KG1 (cell line): Measurements from ENCODE around the gene NDC1.
"Not testable (repeated sequence)": the region's sequence is repeated elsewhere in the genome, so short reads cannot be mapped to it uniquely, and the experiment has no call there.

Experiments
- DNase-seq: peaks from one replicate; lab custom pipeline; 2025; lab: John Stamatoyannopoulos, UW

Gene NDC1, protein sequence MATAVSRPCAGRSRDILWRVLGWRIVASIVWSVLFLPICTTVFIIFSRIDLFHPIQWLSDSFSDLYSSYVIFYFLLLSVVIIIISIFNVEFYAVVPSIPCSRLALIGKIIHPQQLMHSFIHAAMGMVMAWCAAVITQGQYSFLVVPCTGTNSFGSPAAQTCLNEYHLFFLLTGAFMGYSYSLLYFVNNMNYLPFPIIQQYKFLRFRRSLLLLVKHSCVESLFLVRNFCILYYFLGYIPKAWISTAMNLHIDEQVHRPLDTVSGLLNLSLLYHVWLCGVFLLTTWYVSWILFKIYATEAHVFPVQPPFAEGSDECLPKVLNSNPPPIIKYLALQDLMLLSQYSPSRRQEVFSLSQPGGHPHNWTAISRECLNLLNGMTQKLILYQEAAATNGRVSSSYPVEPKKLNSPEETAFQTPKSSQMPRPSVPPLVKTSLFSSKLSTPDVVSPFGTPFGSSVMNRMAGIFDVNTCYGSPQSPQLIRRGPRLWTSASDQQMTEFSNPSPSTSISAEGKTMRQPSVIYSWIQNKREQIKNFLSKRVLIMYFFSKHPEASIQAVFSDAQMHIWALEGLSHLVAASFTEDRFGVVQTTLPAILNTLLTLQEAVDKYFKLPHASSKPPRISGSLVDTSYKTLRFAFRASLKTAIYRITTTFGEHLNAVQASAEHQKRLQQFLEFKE

DNA sequence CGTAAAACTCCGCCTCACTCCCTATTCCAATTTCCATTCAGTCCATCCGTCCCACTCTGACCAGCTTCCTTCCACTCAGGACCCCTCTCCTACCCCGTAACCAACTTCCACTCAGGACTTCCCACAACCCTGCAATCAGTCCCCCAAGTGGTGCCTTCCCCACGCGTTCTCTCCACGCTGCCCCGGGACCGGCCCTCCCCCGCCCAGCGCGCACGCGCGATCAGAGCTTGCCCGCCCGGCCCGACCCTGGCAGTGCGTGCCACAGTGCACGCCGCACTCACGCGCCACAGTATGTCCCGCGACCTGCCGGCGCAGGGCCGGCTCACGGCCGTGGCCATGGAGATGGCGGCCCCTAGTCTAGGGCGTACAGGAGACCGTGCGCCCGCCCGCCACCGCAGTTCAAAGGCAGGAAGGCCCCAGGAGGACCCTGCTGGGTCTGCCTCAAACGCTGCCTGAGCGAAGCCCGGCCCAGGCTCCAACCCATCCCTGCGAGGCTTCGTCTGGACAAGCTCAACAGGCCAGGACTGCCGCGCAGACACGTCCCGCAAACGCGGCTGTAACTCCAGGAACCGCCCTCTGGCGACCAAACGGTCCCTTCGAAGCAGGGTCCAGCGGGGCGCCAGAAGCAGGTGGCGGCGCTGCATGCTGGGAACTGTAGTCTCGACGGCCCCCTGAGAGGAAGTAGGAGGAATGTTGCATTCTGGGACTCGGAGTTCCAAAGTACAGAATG is at the start of gene NDC1:
Gene NDC1, minus strand, starts transcription at position 373 of the 730 bp plus-strand sequence. Its CDS starts 35 bp downstream, at position 338.
- DNase-seq = peak; percentile 91

DNA sequence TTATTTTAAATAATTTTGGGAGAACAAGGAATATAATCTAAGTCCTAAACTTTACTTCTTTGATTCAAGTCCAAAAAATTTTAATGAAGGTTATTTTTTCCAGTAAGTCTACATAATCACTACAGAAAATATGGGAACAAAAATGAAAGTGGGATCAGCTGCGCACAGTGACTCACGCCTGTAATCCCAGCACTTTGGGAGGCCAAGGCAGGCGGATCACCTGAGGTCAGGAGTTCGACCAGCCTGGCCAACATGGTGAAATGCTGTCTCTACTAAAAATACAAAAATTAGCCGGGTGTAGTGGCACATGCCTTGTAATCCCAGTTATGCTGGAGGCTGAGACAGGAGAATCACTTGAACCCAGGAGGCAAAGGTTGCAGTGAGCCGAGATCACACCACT is 45.5 kb upstream of the NDC1 start:
- DNase-seq = not testable (repeated sequence)

DNA sequence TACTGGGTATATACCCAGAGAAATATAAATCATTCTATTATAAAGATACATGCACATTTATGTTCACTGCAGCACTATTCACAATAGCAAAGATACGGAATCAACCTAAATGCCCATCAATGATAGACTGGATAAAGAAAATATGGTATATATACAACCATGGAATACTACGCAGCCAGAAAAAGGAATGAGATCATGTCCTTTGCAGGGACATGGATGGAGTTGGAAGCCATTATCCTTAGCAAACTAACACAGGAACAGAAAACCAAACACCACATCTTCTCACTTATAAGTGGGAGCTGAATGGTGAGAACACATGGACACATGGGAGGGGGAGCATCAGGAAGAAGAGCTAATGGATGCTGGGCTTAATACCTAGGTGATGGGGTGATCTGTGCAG is 43.8 kb upstream of the NDC1 start:
- not testable (repeated sequence) for DNase-seq

DNA sequence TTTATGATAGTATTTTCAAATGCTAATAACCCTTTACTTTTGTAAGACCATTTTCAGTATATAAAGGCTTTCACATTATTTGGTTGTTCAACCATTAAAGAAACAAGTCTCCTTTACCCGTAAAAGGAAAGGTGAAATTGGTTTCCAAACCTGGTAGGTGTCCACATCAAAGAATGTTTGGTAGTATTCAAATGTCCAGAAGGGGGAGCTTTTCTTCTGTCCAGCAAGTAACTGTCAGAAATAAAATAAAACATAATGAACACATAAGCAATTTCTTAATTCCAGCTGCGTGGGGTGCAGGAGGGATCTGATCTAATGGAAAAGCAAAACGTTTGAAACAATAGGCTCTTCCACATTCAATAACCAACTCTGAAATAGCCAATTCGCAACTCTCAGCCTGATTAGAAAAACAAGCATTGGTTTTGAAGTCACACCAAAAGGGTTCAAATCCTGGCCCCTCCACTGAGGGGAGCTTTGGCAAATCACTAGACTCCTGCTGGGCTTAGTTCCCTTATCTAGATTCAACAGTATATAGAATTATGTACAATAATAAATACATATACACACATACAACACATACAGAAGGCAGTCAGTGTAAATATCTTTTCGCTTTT is 40.5 kb upstream of the NDC1 start:
- no peak for DNase-seq

DNA sequence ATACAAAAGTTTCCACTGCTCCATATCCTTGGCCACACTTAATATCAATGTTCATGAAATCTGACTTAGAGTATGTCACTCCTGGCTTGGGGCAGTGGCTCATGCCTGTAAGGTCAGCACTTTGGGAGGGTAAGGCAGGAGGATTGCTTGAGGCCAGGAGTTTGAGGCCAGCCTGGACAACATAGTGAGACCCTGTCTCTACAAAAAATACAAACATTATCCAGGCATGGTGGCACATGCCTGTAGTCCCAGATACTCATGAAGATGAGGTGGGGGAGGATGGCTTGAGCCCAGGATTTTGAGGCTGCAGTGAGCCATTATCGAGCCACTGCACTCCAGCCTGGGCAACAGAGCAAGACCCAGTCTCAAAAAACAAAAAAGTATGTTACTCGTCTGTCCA is 37.1 kb upstream of the NDC1 start:
- not testable (repeated sequence) for DNase-seq

DNA sequence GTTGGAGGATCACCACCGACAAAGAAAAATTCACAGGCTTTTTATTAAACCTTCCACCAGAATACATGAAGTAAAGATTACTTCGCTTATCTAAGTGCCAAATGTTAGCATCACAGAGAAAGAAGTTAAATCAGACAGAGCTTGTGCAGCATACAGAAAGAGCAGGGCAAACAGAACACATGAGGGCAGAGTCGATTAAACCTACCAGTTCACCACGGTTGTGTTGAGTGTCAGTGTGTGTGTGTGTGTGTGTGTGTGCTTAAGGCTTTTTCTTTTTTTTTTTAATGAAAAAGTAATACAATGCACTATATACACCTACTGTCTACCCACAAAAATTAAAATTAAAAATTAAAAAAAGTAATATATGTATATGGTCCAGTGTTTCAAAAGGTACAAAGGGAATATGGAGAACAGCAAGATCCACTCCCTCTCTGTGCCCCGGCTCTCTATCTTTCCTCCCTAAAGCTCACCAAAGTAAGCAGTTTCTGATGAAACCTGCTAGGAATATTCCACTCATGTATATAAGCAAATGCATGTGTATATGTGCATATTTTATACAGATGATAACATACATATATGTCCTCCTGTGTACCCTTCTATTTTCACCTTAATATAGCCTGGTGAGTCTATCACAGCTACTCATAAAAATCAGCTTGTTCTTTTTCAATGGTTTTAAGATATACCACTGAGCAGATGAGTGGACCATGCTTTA is 33.8 kb upstream of the NDC1 start:
- no peak for DNase-seq

DNA sequence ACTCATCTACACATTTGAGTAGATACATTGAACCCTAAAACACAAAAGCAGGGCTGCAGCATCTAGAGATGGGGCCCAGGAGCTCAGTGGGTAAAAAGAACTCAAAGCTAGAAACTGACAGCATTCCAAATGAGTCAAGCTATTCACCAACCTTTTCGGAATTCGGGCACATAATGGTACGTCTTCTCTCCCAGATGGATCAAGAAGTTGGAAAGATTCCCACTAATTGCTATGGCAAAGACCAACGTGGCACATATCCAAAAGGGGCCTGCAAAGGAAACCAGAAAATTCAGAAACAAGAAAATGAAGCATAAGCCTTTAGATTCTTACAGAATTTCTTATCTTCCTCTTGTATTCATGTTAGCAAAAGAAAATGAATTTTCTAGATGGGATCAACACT is 33.1 kb upstream of the NDC1 start:
- DNase-seq = no peak

DNA sequence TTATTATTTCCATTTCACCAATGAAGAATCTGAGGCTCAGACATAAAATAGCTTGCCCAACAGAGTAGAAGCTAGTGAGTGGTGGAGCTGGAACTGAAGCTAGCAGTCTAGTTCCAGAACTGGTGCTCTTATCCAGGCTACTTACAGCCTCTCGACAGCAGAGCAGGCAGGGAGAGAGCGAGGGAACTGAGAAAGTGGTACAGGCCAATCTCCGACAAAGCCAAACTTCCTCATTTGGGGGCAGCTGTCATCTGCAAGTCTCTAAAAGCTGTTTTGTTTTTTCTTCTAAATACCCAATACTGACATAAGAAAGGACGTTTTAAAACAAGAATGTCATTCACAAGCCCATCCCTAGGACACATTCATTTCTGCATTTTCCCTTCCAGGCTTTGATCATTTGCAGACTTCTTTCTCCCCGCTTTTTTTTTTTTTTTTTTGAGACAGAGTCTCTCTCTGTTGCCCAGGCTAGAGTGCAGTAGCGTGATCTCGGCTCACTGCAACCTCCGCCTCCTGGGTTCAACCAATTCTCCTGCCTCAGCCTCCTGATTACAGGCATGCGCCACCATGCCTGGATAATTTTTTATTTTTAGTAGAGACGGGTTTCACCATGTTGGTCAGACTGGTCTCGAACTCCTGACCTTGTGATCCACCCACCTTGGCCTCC is 31.5 kb upstream of the NDC1 start:
- no peak for DNase-seq

DNA sequence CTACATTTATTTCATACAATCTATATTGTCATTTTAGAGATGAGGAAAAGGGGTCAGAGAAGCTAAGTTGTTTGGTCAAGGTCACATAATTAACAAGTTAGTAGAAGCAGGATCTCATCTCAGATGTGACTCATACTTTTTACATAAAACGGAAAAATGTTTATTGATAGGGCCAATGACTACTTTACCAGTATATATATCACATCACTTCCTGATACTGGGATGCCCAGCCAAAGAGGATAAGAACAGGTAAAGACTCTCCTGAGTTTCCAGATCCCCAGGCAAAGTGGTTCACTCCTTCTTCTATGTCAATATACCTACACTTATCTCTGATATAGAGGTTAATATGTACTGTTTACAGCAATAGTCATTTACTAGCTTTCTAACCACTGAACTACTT is 30.5 kb upstream of the NDC1 start:
- DNase-seq = no peak

DNA sequence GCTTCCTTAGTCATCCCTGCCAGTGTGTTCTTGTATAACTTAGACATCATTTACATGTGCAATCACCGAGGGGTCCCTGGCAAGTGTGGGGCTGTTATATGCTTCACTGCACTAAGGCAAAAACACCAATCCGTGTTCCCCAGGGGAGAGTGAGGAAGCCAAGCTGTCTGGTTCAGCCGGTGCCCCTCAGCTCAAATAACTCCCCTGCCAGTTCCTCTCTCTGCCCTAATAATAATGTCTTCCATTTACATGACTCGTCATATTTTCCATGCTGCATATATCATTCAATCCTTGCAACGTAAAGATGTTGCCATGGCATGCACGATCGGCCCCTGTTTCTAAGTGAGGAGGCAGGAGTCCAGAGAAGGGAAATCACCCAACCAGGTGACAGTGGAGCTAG is 24.4 kb upstream of the NDC1 start:
- DNase-seq = no peak

DNA sequence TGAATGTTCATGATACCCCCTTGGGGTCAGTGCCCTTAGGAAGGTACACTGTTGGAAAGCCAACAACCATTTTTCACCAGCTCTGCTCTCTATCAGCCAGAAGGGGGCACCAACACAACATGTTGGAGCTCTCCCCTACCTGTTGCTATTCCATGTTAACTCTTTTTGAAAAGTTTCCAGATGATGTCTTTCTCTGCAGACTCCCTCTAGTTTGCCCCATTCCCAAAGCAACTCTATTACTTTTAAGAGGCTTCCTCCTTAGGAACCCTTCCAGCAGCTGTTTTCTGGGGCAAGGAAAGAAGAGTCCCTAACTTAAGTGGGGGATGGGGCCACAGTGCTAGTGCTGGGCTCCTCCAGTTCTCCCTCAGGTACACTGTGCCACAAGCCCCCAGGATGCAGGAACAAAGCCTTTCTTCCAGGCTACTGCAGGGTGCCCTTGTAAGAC is 22.9 kb upstream of the NDC1 start:
- peak; percentile 44 for DNase-seq

DNA sequence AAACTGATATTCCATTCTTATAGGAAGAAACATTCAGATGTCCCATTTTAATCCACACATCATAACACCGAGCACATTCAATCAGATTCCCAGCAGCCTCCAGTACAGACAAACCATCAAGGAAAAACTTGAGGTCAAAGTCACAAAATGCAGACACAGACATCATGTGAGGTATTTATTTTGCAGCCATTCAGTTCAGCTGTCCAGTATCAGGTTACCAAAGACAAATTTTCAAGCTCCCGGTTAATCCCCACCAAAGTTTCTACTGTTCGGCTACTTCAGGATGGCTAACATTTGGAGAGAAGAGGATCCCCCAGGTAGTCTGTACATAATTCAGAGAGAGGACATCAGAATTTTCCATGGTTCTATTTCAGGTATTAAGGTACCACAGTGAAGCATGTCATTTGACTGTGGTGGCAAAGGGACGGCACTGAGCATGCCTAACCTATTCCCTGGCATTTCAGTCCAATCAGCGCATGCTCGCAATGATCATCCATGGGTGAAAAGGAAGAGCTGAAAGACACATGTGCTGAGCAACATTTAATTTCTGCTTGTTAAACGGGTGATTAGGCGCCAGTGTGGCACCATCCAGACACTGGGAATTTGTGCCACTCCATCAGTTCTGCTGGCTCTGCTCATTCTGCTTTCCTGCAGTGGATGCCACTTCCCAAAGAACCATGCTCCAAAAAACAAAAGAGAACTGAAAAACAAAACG is 13.6 kb upstream of the NDC1 start:
- no peak for DNase-seq

DNA sequence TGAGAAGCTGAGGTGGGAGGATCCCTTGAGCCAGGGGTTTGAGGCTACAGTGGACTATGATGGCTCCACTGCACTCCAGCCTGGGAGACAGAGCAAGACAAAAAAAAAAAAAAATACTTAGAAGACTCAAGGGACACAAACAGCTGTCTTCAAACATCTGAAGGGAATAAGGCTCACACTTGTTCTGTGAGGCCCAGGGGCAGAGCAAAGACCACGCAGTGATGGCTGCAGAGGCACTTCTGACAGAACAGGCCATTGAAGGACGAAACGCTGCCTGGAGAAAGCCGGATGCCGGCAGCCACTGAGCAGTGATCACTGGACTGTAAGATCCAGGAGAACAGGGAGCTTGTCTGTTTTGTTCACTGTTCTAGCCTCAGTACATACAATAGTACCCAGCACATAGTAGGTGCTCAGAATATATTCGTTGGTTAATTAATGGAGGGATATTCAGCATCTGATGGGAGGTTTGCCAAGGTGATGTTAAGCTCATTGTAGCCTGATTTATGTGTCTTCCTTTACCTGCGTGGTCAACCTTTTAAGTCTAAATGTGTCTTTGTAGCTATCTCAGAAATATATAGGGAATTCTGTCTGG is 12.1 kb upstream of the NDC1 start:
- DNase-seq = no peak

DNA sequence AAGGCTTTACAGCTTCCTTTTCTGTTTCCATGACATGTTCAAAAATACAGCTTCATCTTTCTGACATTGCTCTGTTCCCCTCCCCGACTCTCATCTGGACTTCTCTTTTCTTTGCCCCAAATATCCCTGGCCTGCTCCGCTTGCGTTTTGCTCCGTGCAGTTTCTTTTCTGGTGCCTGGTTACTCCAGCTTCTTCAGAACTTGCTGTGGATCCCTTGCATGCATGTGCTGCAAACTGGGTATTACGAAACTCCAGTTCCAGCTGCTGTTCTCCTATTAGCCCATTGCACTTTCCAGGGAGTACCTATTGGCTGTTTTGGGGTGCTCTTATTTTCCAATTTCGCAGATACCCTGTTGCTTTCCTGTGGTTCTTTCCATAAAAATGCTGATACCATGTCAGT is 9.9 kb upstream of the NDC1 start:
- no peak for DNase-seq

DNA sequence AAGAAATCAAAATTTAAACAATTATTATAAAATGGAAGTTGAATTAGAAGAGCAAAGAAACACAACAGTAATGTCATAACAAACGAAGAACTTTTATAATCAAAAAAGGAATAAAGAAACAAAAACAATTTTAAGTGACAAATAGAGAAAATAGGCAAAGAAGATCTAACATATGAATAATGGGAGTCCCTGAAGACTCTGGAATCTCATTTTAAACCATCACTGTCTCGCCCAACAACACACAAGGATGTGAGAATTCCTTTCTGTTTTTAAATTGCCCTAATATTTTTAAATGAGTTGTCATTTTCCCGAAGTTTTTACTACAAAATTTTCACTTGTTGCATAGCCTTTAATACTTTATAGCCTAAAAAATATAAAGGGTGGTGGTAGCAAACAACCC is 4.3 kb upstream of the NDC1 start:
- no peak for DNase-seq

DNA sequence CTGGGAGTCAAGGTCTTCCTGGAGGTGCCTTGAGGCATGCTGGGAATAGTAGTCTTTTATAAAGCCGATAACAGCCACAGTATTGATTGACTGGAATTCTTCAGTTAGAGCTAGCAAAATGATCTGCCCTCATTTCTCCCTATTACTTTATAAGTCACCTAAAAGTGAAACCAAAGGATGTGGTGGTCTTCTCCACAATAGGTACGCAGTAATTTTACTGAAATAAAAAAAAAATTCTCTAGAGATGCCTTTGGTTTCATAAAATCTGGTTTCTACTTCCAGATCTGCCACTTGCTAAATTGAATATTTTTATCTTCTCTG is 518 bp upstream of the NDC1 start:
- DNase-seq = no peak

DNA sequence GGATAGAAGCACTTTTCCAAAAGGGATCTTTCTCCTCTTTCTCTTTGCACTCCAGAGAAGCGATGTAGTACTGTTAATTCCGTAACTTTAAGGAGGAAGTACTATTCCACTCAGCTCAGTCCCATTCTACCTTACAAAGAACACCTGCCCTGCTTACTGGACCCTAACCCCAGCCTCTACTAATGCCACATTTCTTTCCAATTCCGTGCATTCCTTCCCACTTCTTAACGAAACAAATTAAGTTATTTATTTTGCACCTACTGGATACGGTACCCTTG is 511 bp downstream of the NDC1 start:
- no peak for DNase-seq

DNA sequence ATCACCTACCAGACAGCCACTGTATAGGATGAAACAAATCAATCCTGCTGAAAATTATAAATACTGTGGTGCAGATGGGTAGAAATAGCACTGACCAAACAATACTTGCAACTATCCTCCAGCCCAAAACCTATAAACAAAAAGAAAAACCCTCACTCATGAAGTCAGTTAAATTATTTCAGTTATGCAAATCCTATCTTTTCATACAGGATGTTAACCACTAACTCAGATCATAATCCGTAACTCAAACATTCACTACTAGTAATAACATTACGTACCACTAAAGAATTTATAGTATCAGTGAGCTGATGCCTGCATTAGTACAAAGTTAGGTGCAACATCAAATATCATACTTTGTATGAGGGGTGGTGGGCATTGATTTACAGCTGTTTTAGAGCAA is 2.6 kb downstream of the NDC1 start:
- no peak for DNase-seq

DNA sequence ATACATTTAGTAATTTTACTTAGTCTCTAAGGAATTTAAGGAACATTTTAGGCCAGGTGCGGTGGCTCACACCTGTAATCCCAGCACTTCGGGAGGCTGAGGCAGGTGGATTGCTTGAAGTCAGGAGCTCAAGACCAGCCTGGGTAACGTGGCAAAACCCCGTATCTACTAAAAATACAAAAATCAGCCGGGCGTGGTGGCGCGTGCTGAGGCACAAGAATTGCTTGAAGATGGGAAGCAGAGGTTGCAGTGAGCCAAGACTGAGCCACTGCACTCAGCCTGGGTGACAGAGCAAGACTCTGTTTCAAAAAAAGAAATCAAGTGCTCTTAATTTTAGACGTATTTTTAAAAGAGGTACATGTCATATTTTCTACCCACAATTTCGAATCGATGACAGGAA is 3.3 kb downstream of the NDC1 start:
- no peak for DNase-seq

DNA sequence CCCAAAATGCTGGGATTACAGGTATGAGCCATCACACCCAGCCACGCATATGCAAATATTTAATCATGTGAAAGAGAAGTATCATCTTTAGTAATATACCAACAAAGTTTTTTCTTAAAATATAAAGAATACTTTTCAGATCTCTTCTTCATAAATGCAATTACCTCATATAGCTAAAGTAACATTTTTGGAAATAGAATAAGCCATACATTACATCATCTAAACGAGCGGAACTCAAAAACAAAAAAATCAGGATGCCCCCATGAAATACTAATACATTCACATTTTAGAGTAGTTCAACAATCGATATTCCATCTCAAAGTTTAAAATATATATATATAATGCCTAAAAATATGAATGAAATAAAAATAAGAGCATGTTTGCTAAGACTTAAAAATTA is 4.7 kb downstream of the NDC1 start:
- DNase-seq = no peak

DNA sequence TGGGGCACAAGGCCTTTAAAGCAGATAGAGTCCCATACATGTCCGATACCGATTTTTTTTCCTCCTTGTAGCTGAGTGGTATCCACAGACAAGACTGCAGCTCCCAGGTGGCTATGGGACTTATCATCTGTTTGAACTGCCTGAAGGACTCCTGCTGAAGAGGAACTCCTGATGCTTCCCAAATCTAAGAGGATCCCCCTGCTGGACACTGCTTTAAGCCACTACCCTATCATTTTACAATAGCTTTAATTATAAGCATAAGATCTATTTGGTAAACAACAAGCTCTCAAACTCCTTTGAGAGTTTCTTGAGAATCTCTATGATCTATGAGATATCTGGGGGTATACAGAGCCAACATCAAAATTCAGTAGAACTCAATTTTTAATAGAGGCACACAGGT is 11.7 kb downstream of the NDC1 start:
- DNase-seq = no peak
